ENCODE results near the gene CASP8.

The CASP8 gene

GRCh38 chr2:201261906-201262305 lies 1.6 kb downstream of the CASP8 start:
- no peak overlapping the region for H3K4me3 ChIP-seq
- peaks cover 0 to 25% (median 11%) of the 10 kb centered on the region in 4 donors for H3K4me1 ChIP-seq
- intact Hi-C loops (cut with DNase I; ENCODE audit: low total_unique reads), result no loop called here
- H3K27ac ChIP-seq, result no peak overlapping the region
- H3K9me3 ChIP-seq, result no peaks in the 10 kb centered on the region
- H3K27me3 ChIP-seq, result no peaks in the 10 kb centered on the region
- peaks cover 0 to 9% (median 4%) of the 10 kb centered on the region in 3 donors for H3K36me3 ChIP-seq
- no peak for DNase-seq
- no peak for TF ChIP-seq CTCF (IDR thresholded peaks at IDR 0.05)

- no peaks in the 10 kb centered on the region for H3K27me3 ChIP-seq
- H3K4me1 ChIP-seq, result peaks cover 0 to 25% (median 7%) of the 10 kb centered on the region in 4 donors
- no peak overlapping the region for H3K4me3 ChIP-seq
- H3K36me3 ChIP-seq, result peaks cover 0 to 17% (median 10%) of the 10 kb centered on the region in 3 donors
- H3K9me3 ChIP-seq, result no peaks in the 10 kb centered on the region
- TF ChIP-seq CTCF (IDR thresholded peaks at IDR 0.05), result no peak
- no peak for DNase-seq
- no peak overlapping the region for H3K27ac ChIP-seq
- intact Hi-C loops (cut with DNase I; ENCODE audit: low total_unique reads), result no loop called here
Measured at GRCh38 chr2:201262718-201263117, 2.4 kb downstream of the CASP8 start.

GRCh38 chr2:201263779-201264178 lies 3.4 kb downstream of the CASP8 start:
- no peaks in the 10 kb centered on the region for H3K9me3 ChIP-seq
- no peak for DNase-seq
- no peak for TF ChIP-seq CTCF (IDR thresholded peaks at IDR 0.05)
- H3K4me1 ChIP-seq, result peaks cover 0 to 25% (median 7%) of the 10 kb centered on the region in 4 donors
- no peaks in the 10 kb centered on the region for H3K27me3 ChIP-seq
- H3K27ac ChIP-seq, result no peak overlapping the region
- no peak overlapping the region for H3K4me3 ChIP-seq
- H3K36me3 ChIP-seq, result peaks cover 0 to 18% (median 10%) of the 10 kb centered on the region in 3 donors
- intact Hi-C loops (cut with DNase I; ENCODE audit: low total_unique reads), result no loop called here

- Histone ChIP-seq H3K27ac (no peak overlapping the region), H3K36me3 (peaks cover 0 to 26% (median 10%) of the 10 kb centered on the region in 3 donors), H3K9me3 (no peaks in the 10 kb centered on the region), H3K4me1 (peaks cover 0 to 17% (median 4%) of the 10 kb centered on the region in 4 donors), H3K4me3 (no peak overlapping the region), H3K27me3 (no peaks in the 10 kb centered on the region)
- no peak for TF ChIP-seq CTCF (IDR thresholded peaks at IDR 0.05)
- DNase-seq, result no peak
- intact Hi-C loops (cut with DNase I; ENCODE audit: low total_unique reads), result no loop called here
Measured at GRCh38 chr2:201264472-201265173, 4.3 kb downstream of the CASP8 start.

- no peak overlapping the region for H3K27ac ChIP-seq
- H3K36me3 ChIP-seq, result peaks cover 0 to 41% (median 10%) of the 10 kb centered on the region in 3 donors
- H3K4me3 ChIP-seq, result no peak overlapping the region
- intact Hi-C loops (cut with DNase I; ENCODE audit: low total_unique reads), result no loop called here
- no peak for TF ChIP-seq CTCF (IDR thresholded peaks at IDR 0.05)
- H3K4me1 ChIP-seq, result peaks cover 0 to under 1% (median 0%) of the 10 kb centered on the region in 4 donors
- no peaks in the 10 kb centered on the region for H3K27me3 ChIP-seq
- no peaks in the 10 kb centered on the region for H3K9me3 ChIP-seq
- DNase-seq, result no peak
Measured at GRCh38 chr2:201266629-201267028, 6.3 kb downstream of the CASP8 start.

All from tibial artery (tissue), 4 donors.